ENCODE results near the gene AHNAK. TPM values are rescaled to one million over a fixed set of nuclear protein-coding genes. Genes with fewer than 3 reads are reported as not detected.

Gene AHNAK
- total and polyA plus RNA-seq, 8 donors, result 176 to 636 (median 219) TPM

GRCh38 chr11:62479631-62480201, 66.9 kb downstream of the AHNAK start:
- Histone ChIP-seq H3K9me3 (no peaks in the 10 kb centered on the region), H3K4me1 (no peaks in the 10 kb centered on the region), H3K27ac (no peak overlapping the region), H3K4me3 (no peak overlapping the region), H3K36me3 (no peaks in the 10 kb centered on the region), H3K27me3 (no peaks in the 10 kb centered on the region)
- intact Hi-C loops (cut with DNase I), result no loop called here
- no peak for TF ChIP-seq CTCF (IDR thresholded peaks at IDR 0.05)
- DNase-seq (peak in 1 of 4 donors; percentile 41), ATAC-seq (no peak)

GRCh38 chr11:62477927-62478326, 68.7 kb downstream of the AHNAK start:
- H3K27ac ChIP-seq, result no peak overlapping the region
- no peak overlapping the region for H3K4me3 ChIP-seq
- no peaks in the 10 kb centered on the region for H3K9me3 ChIP-seq
- H3K36me3 ChIP-seq, result no peaks in the 10 kb centered on the region
- no peaks in the 10 kb centered on the region for H3K27me3 ChIP-seq
- H3K4me1 ChIP-seq, result no peaks in the 10 kb centered on the region
- no peak for TF ChIP-seq CTCF (IDR thresholded peaks at IDR 0.05)
- DNase-seq (no peak), ATAC-seq (no peak)
- intact Hi-C loops (cut with DNase I), result no loop called here

GRCh38 chr11:62472063-62472884, 74.3 kb downstream of the AHNAK start:
- no peak for TF ChIP-seq CTCF (IDR thresholded peaks at IDR 0.05)
- no peak overlapping the region for H3K27ac ChIP-seq
- H3K36me3 ChIP-seq, result no peaks in the 10 kb centered on the region
- H3K27me3 ChIP-seq, result no peaks in the 10 kb centered on the region
- no peaks in the 10 kb centered on the region for H3K9me3 ChIP-seq
- DNase-seq, result peak in 1 of 4 donors; percentile 30
- ATAC-seq, result peak; percentile 63
- no peaks in the 10 kb centered on the region for H3K4me1 ChIP-seq
- intact Hi-C loops (cut with DNase I), result no loop called here
- no peak overlapping the region for H3K4me3 ChIP-seq

- ATAC-seq (no peak), DNase-seq (no peak)
- Histone ChIP-seq H3K4me3 (no peak overlapping the region), H3K4me1 (no peaks in the 10 kb centered on the region), H3K27me3 (no peaks in the 10 kb centered on the region), H3K9me3 (no peaks in the 10 kb centered on the region), H3K36me3 (no peaks in the 10 kb centered on the region), H3K27ac (no peak overlapping the region)
- no peak for TF ChIP-seq CTCF (IDR thresholded peaks at IDR 0.05)
- intact Hi-C loops (cut with DNase I), result no loop called here
These were observed 75.0 kb downstream of the AHNAK start for GRCh38 chr11:62471603-62472002.

GRCh38 chr11:62468577-62468976, 78.0 kb downstream of the AHNAK start:
- TF ChIP-seq CTCF (IDR thresholded peaks at IDR 0.05), result no peak
- H3K4me1 ChIP-seq, result no peaks in the 10 kb centered on the region
- intact Hi-C loops (cut with DNase I), result no loop called here
- H3K27me3 ChIP-seq, result no peaks in the 10 kb centered on the region
- no peaks in the 10 kb centered on the region for H3K9me3 ChIP-seq
- no peak for DNase-seq
- no peak overlapping the region for H3K27ac ChIP-seq
- no peak overlapping the region for H3K4me3 ChIP-seq
- ATAC-seq, result no peak
- H3K36me3 ChIP-seq, result no peaks in the 10 kb centered on the region

All from left lung (tissue), 10 donors.